ENCODE results near the gene CYB5B.

Gene CYB5B

DNA sequence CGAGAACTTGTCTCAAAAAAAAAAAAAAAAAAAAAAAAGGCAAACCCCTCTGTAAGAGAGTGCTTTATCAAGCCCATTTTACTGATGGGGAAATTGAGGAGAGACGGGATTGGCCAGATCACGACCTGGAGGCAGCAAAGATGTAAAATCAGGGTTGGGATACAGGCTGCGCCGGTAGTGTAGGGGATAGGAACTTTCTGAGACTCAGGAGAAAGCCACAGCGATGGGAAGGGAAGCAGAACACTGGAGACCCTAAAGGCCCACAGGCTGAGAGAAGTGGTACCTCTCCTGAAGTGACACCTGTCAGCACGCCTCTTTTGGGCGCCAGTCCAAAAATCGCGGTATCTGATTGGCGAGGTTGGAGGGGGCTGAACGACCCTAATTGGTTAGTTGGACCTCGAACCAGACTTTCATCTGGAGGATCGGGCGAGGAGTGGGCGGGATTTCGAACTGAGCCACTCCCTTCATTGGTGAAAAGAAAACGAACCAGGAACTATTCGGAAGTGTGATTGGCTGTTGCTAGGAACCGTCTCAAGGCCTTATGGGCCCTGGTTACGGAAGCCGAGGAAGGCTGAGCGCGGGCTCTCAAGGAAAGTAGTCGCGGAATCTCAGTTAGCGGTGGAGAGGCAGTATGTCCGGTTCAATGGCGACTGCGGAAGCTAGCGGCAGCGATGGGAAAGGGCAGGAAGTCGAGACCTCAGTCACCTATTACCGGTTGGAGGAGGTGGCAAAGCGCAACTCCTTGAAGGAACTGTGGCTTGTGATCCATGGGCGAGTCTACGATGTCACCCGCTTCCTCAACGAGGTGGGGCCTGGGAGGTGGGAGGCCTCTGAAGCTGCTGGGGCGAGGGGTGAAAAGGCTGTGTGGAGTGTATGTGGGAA is at the start of gene CYB5B:
CYB5B (plus strand) TSS at position 567 of the 882 bp plus-strand sequence; CDS start at position 632, 65 bp downstream.
- peak; percentile 98 for DNase-seq

GRCh38 chr16:69376393-69377059 is 47.9 kb upstream of the CYB5B start:
- no peak for DNase-seq

DNA sequence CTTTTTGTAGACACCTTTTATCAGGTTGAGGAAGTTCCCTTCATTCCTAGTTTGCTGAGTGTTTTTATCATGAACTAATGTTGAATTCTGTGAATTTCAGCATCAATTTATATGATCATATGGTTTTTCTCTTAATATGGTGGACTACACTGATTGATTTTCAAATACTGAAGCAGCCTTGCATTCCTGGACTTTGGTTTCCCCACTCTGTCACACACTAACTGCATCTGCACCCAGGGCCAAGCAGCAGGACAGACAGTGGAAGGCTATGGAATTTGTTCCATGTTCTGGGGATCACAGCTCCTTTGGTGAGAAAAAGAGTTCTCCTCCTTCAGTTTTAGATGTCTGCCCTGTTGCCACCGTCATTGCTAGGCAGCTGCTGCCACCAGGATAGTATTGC is 46.4 kb upstream of the CYB5B start:
- no peak for DNase-seq

- DNase-seq: no peak
Observed at GRCh38 chr16:69378760-69379159, 45.7 kb upstream of the CYB5B start.

- no peak for DNase-seq
Observed at GRCh38 chr16:69381231-69381630, 43.2 kb upstream of the CYB5B start.

DNA sequence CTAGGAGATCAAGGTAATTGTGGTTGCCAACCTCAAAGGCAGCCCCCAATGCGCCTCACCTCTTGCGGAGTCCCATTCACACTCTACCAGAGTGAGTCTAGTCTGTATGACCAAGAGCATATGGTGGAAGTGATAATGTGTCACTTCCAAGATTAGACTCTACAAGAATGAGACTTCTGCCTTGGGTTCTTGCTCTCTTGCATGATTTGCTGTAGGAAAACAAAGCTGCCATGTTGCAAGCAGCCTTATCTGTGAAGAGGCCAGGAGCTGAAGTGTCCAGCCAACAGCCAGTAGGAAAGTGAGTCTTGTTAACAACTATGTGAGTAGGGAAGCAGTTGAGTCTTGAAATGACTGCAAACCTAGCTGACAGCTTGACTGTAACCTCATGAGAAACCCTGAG is 42.0 kb upstream of the CYB5B start:
- no peak for DNase-seq

DNA sequence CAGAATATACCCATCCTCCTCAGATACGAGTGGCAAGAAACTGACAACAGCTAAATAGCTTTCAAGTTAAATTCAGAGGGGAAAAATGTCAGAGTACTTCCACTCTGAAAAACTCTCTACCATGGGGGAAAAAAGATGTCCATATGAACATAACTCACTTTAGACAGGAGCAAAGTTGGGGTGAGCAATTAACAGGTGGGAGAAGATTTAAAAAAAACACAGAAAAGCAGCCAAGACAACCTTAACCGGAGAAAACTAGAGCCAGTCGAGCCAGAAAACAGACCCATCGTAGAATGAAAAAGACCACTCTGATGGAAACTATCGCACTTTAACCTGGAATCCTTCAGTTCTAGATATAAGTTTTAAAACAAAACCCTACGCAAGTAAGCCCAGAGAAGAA is 39.4 kb upstream of the CYB5B start:
- DNase-seq: no peak

DNA sequence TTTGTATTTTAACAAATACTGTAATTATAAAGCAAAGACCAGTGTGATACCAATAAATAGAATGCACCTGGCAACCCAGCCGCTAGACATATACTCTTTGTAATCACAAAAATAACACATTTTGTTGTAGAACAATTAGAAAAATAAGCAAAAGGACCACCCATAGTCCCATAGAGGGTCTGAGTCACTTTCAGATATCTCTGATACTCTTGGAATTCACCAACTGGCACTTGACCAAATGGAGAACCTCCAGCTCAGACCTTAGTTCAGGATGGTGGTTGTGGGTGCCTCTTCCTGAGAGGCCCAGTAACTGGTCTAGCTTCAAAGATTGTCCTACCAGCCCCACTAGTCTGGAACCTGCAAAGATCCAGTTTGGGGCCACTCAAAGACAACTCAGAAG is 37.8 kb upstream of the CYB5B start:
- DNase-seq: no peak

DNA sequence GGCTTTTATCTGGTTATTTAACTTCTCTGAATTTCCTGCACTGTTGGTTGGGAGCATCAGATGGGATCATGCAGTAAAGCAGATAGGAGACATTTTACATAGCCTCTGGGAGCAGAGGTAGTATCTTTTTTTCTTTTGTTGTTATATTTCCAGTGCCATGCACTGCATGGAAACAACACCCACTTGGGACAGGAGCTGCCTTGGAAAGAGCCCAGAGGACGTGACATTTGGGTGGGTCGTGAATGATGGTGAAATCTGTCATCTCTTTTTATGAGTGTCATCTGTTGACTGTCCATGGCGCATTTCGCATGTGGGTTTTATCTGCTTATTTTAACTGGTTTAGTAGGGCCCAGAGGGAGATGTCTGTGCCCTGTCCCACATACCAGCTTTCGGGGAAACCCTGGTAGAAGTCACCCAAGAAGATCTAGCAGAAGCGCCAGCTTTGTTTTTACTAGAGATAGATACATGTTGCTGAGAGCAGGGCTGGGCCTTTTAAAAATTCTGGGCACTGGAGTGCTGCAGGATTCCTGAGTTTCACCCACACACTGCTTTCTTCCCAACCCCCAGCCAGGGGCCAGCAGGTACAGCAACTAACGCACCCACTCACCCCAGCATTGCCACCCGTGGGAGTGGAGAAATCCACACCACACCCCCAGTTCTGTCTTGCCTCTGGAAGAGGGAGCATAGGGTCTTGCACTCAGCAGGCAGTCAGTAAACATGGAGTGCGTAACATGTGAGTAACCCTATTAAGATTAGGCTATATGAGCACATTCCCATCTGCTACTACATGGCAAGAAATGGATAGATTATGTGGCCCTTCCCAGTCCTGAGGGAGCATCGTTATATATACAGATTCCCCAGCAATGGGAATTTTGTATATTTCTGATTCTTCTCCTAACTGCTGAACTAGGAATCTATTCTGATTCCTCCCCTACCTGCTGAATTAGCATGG is 30.2 kb upstream of the CYB5B start:
- no peak for DNase-seq

GRCh38 chr16:69395859-69396186 is 28.6 kb upstream of the CYB5B start:
- no peak for DNase-seq

- peak; percentile 78 for DNase-seq
Observed at GRCh38 chr16:69396187-69397061, 28.0 kb upstream of the CYB5B start.

DNA sequence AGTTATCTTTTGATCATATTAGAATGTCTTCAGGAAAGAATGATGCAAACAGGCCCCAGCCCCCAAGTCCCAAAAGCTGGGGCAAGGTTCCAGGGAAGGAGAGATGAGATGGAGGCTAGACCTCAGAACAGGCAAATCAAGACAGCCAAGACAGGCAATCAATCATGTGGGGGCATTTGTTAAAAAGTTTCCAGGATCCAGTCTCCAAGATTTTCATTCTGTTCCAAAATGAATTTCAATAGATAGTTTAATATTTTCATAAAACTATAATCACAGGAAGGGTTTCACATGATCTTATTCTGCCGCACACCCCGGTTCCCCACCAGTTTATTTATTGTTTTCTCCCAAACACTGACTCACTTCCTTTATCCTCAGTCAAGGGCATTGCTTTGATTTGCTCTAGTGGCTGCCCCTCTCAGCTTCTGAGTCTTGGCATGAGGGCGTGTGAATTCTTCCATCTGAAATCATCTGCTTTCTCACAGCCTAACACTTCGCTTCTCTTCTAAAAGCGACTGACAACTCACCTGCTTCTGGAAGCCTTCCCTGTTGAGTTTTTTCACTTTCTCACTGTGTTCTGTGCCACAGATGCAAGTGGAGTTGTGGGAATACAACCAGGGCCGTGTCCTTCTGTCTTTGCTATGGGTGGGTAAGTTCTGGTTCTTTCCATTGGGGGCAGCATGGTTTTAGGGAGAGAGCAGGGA is 26.4 kb upstream of the CYB5B start:
- no peak for DNase-seq

- no peak for DNase-seq
Observed at GRCh38 chr16:69399361-69399760, 25.1 kb upstream of the CYB5B start.

DNA sequence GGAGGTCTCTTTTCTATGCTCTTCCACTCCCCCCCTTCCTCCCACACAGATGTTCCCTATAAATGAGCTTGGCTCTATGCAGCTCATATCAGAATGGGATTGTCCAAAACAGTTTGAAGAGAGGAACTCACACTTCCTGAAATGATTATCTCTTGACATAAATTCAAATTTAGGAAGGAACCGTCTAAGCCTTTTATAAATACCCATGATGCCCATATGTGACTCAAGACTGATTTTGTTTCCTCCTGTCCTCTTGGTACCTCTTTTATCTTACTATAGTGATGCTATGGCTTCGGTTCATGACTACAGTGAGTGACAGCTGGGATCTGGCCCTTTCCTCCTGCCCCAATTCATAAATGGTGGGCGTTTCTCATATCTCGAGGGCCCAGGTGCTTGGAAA is 22.0 kb upstream of the CYB5B start:
- no peak for DNase-seq

- no peak for DNase-seq
Observed at GRCh38 chr16:69404275-69404805, 20.1 kb upstream of the CYB5B start.

- DNase-seq: no peak
Observed at GRCh38 chr16:69405326-69405725, 19.1 kb upstream of the CYB5B start.

GRCh38 chr16:69405757-69406156 is 18.7 kb upstream of the CYB5B start:
- DNase-seq: no peak

- no peak for DNase-seq
Observed at GRCh38 chr16:69406780-69407331, 17.6 kb upstream of the CYB5B start.

DNA sequence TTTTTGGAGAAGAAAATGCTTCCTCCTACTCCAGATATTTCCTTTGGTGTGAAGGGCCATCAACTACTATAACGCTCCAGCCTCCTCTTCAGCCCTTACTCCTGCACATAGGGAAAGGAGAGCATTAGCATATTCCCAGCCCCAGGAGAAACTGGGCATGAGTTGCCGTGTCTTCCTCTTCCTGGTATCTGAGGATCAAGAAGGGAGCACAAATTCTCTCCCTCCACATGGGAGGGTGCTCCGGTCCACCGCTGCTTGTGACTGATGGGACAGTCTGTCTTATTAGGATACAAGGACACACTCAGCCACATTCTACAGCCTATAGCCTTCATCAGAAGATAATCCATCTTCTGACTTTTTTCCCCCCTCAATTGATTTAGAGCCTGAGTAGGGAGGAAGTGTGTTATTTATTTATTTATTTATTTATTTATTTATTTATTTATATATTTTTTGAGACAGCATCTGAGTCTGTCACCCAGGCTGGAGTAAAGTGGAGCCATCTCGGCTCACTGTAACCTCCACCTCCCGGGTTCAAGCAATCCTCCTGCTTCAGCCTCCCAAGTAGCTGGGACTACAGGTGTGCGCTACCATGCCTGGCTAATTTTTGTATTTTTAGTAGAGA is 16.6 kb upstream of the CYB5B start:
- DNase-seq: no peak

GRCh38 chr16:69408475-69408874 is 15.9 kb upstream of the CYB5B start:
- DNase-seq: no peak
